DMS114 treated with DMSO at 0.1 percent for 48 hours (cell line): ENCODE measurements around the gene ITGBL1.

Source experiments
- DNase-seq: peaks from one replicate; lab custom pipeline; 2025; ENCODE audit not compliant: unreplicated experiment; lab: John Stamatoyannopoulos, UW

Gene ITGBL1

GRCh38 chr13:101452519-101453485, at the start of gene ITGBL1:
Gene ITGBL1 (plus strand): TSS chr13:101452675. CDS start chr13:101452834, 159 bp downstream.
- no peak for DNase-seq

- DNase-seq = no peak
These were observed 45.7 kb upstream of the ITGBL1 start for GRCh38 chr13:101406791-101407190.

GRCh38 chr13:101408154-101408553, 44.3 kb upstream of the ITGBL1 start:
- DNase-seq = no peak

GRCh38 chr13:101408992-101409656, 43.4 kb upstream of the ITGBL1 start:
- no peak for DNase-seq

GRCh38 chr13:101412076-101412475, 40.4 kb upstream of the ITGBL1 start:
- no peak for DNase-seq

- DNase-seq = no peak
These were observed 36.9 kb upstream of the ITGBL1 start for GRCh38 chr13:101415358-101416174.

GRCh38 chr13:101416181-101417042, 36.1 kb upstream of the ITGBL1 start, which contains the start of gene NALCN:
Gene NALCN (minus strand): TSS chr13:101416508. CDS start chr13:101399126, 17,382 bp downstream.
- no peak for DNase-seq

- no peak for DNase-seq
These were observed 35.5 kb upstream of the ITGBL1 start for GRCh38 chr13:101417043-101417406.

- DNase-seq = no peak
These were observed 35.0 kb upstream of the ITGBL1 start for GRCh38 chr13:101417501-101417900.

GRCh38 chr13:101423872-101424271, 28.6 kb upstream of the ITGBL1 start:
- no peak for DNase-seq

GRCh38 chr13:101424381-101425155, 27.9 kb upstream of the ITGBL1 start:
- DNase-seq = no peak

- no peak for DNase-seq
These were observed 27.4 kb upstream of the ITGBL1 start for GRCh38 chr13:101425156-101425471.

- DNase-seq = no peak
These were observed 26.9 kb upstream of the ITGBL1 start for GRCh38 chr13:101425623-101426022.

- DNase-seq = no peak
These were observed 22.7 kb upstream of the ITGBL1 start for GRCh38 chr13:101429733-101430132.

- no peak for DNase-seq
These were observed 18.6 kb upstream of the ITGBL1 start for GRCh38 chr13:101433895-101434294.

- DNase-seq = no peak
These were observed 18.0 kb upstream of the ITGBL1 start for GRCh38 chr13:101434486-101434885.

- DNase-seq = no peak
These were observed 4.6 kb upstream of the ITGBL1 start for GRCh38 chr13:101447852-101448251.

GRCh38 chr13:101449790-101450748, 2.4 kb upstream of the ITGBL1 start:
- DNase-seq = no peak

- no peak for DNase-seq
These were observed 1.7 kb upstream of the ITGBL1 start for GRCh38 chr13:101450749-101451130.
